HepG2 (cell line): ENCODE data around the gene PDZRN4. TPM values are rescaled to one million over a fixed set of nuclear protein-coding genes. Genes with fewer than 3 reads are reported as not detected.
A peak's percentile ranks its signal among the peaks of the same experiment; 100 is the strongest.

ENCODE experiments used
- ATAC-seq: fragments of 200-7000 bp; cut with Tn5 transposase; 3 replicates; pipeline ENCODE4 v1.9.1; 2020; ENCODE audit warnings: mild to moderate bottlenecking, moderate library complexity
- BruUV-seq: library from RNA; stranded (reverse); fragments of 400-500 nt; replicated peaks from 2 replicates; lab custom pipeline; 2021; lab: Mats Ljungman, UMichigan
- CTCF ChIA-PET: fragments of 300-600 bp; formaldehyde crosslinking; extraction: SDS; loops from one replicate; lab custom pipeline; 2021; ENCODE audit warnings: low total read pairs, inconsistent platforms, low intra/inter-chr PET ratio; lab: Yijun Ruan, JAX
- POLR2A ChIA-PET: fragments of 350-600 bp; sonication (Branson Sonifier 250); formaldehyde crosslinking; loops from one replicate; lab custom pipeline; 2020; ENCODE audit warnings: antibody characterized with exemption, inconsistent platforms; lab: Yijun Ruan, JAX
- DNase-seq: peaks from one replicate; pipeline ENCODE4 v3.0.0-alpha.2; 2015; ENCODE audit warnings: low spot score
- FAIRE-seq: peaks from 3 replicates; lab custom pipeline; 2011; peaks lifted over from hg19 to GRCh38; lab: Jason Lieb, UNC
- H2AFZ ChIP-seq: one replicate; pipeline ENCODE4 v1.6.1; 2011; ENCODE audit warnings: low read length, inconsistent platforms
- H3K27ac ChIP-seq: fragments of 300-600 bp; 3 replicates; pipeline ENCODE4 v1.8.0; 2011; ENCODE audit warnings: mixed run types, mild to moderate bottlenecking, mixed read lengths, low read length, inconsistent platforms; ENCODE audit not compliant: insufficient read depth; ENCODE audit errors: extremely low read length
- H3K27me3 ChIP-seq, 2 experiments: fragments of 200-600 bp in 1 of 2; 2 replicates in 1 of 2; 3 replicates in 1 of 2; pipeline versions ENCODE4 v1.6.0 to v1.8.0; 2011; ENCODE audit warnings: low read length in 2 of 2, mild to moderate bottlenecking in 2 of 2, moderate library complexity in 2 of 2, inconsistent platforms in 1 of 2; ENCODE audit not compliant: insufficient read depth in 2 of 2, control insufficient read depth in 1 of 2
- H3K36me3 ChIP-seq, 2 experiments: fragments of 200-600 bp in 1 of 2; replicated peaks in 1 of 2; 2 replicates in 1 of 2; 3 replicates in 1 of 2; pipeline versions ENCODE4 v1.5.1 to v1.8.0; 2011; ENCODE audit warnings: low read length in 2 of 2, inconsistent platforms in 1 of 2; ENCODE audit not compliant: insufficient read depth in 2 of 2, control insufficient read depth in 1 of 2
- H3K4me1 ChIP-seq: 2 replicates; pipeline ENCODE4 v1.5.1; 2012; ENCODE audit warnings: low read length, inconsistent platforms; ENCODE audit not compliant: insufficient read depth
- H3K4me2 ChIP-seq: 2 replicates; pipeline ENCODE4 v1.6.0; 2011; ENCODE audit warnings: low read depth, low read length, inconsistent platforms
- H3K4me3 ChIP-seq, 3 experiments: fragments of 200-600 bp in 1 of 3; sonication (generic), shearing (Covaris generic) in 1 of 3; replicated peaks in 1 of 3; 2 replicates each; pipeline ENCODE4 v1.5.1; 2011 to 2016; ENCODE audit warnings: low read length in 3 of 3, inconsistent platforms in 2 of 3, low read depth in 2 of 3, mild to moderate bottlenecking in 2 of 3, control low read depth in 1 of 3, mixed read lengths in 1 of 3; ENCODE audit not compliant: insufficient read depth in 1 of 3
- H3K79me2 ChIP-seq: one replicate; pipeline ENCODE4 v1.6.1; 2011; ENCODE audit warnings: low read length, inconsistent platforms; ENCODE audit not compliant: insufficient read depth
- H3K9ac ChIP-seq: 2 replicates; pipeline ENCODE4 v1.6.0; 2011; ENCODE audit warnings: mild to moderate bottlenecking, low read depth, low read length, inconsistent platforms; ENCODE audit not compliant: insufficient read depth
- H3K9me3 ChIP-seq: 2 replicates; pipeline ENCODE4 v1.5.1; 2012; ENCODE audit warnings: mild to moderate bottlenecking, low read length
- H4K20me1 ChIP-seq: 2 replicates; pipeline ENCODE4 v1.6.0; 2011; ENCODE audit warnings: inconsistent platforms, mild to moderate bottlenecking, low read length, moderate library complexity; ENCODE audit not compliant: insufficient read depth
- DNMT3B ChIP-seq: conservative IDR thresholded peaks from 2 replicates; pipeline ENCODE4 v1.6.1; 2016; ENCODE audit warnings: missing biosample characterization, control low read depth
- HNF4A ChIP-seq: sonication (generic); formaldehyde crosslinking; IDR thresholded peaks from 2 replicates; pipeline ENCODE4 v1.4.0; 2020; ENCODE audit warnings: missing genetic modification reagents
- KDM4B ChIP-seq: sonication (generic); formaldehyde crosslinking; IDR thresholded peaks from 2 replicates; pipeline ENCODE4 v1.4.0; 2020; ENCODE audit warnings: missing genetic modification reagents
- KDM6A ChIP-seq: IDR thresholded peaks from 2 replicates; pipeline ENCODE4 v1.6.1; 2016; ENCODE audit warnings: low read depth
- NKX3-1 ChIP-seq: sonication (generic); formaldehyde crosslinking; IDR thresholded peaks from 2 replicates; pipeline ENCODE4 v1.5.0; 2020; ENCODE audit warnings: missing genetic modification reagents
- RFX1 ChIP-seq: fragments of 450-650 bp; IDR thresholded peaks from 2 replicates; pipeline ENCODE4 v1.6.1; 2017
- TBL1XR1 ChIP-seq: fragments of 150-350 bp; IDR thresholded peaks from 2 replicates; pipeline ENCODE4 v1.6.1; 2014; ENCODE audit warnings: borderline replicate concordance, low read length; ENCODE audit not compliant: partially characterized antibody
- ZBTB38 ChIP-seq: sonication (generic); formaldehyde crosslinking; IDR thresholded peaks from 2 replicates; pipeline ENCODE4 v1.5.1; 2020; ENCODE audit warnings: mild to moderate bottlenecking, missing genetic modification reagents
- ZBTB4 ChIP-seq: sonication (generic); formaldehyde crosslinking; IDR thresholded peaks from 2 replicates; pipeline ENCODE4 v1.4.0; 2020; ENCODE audit warnings: missing genetic modification reagents, mild to moderate bottlenecking, borderline replicate concordance
- ZNF704 ChIP-seq: sonication (generic); formaldehyde crosslinking; IDR thresholded peaks from 2 replicates; pipeline ENCODE4 v1.8.1; 2023; ENCODE audit warnings: mild to moderate bottlenecking, inconsistent platforms, moderate library complexity, missing genetic modification reagents, borderline replicate concordance
- ZNF747 ChIP-seq: sonication (generic); formaldehyde crosslinking; IDR thresholded peaks from 2 replicates; pipeline ENCODE4 v1.8.1; 2023; ENCODE audit warnings: missing genetic modification reagents, mild to moderate bottlenecking, borderline replicate concordance
- WGBS: methylation state at CpG from one replicate; pipeline ENCODE4 v1.1.6; 2017; ENCODE audit warnings: low lambda C conversion rate; 5-methylcytosine and 5-hydroxymethylcytosine counted together
- in situ Hi-C: cut with HindIII; loops from 2 replicates; pipeline ENCODE4 v1.10.0; 2017; ENCODE audit warnings: low pct_unique_long_range_greater_than_20kb; ENCODE audit not compliant: extremely low pct_ligation_motif_present
- intact Hi-C: fragments of 100-400 bp; cut with micrococcal nuclease; formaldehyde crosslinking; loops from one replicate; pipeline ENCODE4 v1.10.0; 2022; ENCODE audit not compliant: unreplicated experiment
- polyA plus RNA-seq, 8 experiments: library from polyadenylated mRNA; depleted of rRNA in 3 of 8; stranded (reverse) in 7 of 8; unstranded in 1 of 8; fragments of >200 nt; fragmentation: Illumina TruSeq in 4 of 8; extraction: Trizol in 4 of 8; gene quantifications; 2 replicates each; pipeline versions ENCODE4 v1.2.1 to v1.2.3, GENCODE V29; 2011 to 2016; ENCODE audit warnings: low read depth in 4 of 8, missing spikeins in 1 of 8, mixed read lengths in 1 of 8; ENCODE audit not compliant: insufficient read depth in 1 of 8
- total RNA-seq, 5 experiments: library from RNA; depleted of rRNA; stranded (reverse); fragments of >200 nt; fragmentation: Illumina TruSeq; extraction: Trizol; gene quantifications; 2 replicates each; pipeline ENCODE4 v1.2.3, GENCODE V29; 2016; ENCODE audit warnings: low read depth in 1 of 5

The PDZRN4 gene
- total and polyA plus RNA-seq, 2 of the 13 experiments (the other 11 are each of a cell fraction or from before 2014, with no cell fraction given), result not detected

- TF ChIP-seq ZBTB4 (CRISPR knock-in tag) (no peak), NKX3-1 (CRISPR knock-in tag) (no peak), KDM4B (CRISPR knock-in tag) (no peak), KDM6A (no peak), DNMT3B (CRISPR knock-in tag) (no peak), ZNF704 (CRISPR knock-in tag) (no peak), HNF4A (CRISPR knock-in tag) (no peak), ZBTB38 (CRISPR knock-in tag) (no peak), ZNF747 (CRISPR knock-in tag) (no peak)
- TF ChIP-seq, all 625 proteins: peak for 0
Measured at GRCh38 chr12:41402801-41403200, 214.7 kb downstream of the PDZRN4 start (continued).

- 0% methylated on average over 3 of the region's 3 CpGs for WGBS
Measured at GRCh38 chr12:41407232-41407799, 219.2 kb downstream of the PDZRN4 start.

More at GRCh38 chr12:41407232-41407799, 219.2 kb downstream of the PDZRN4 start:
- Histone ChIP-seq H3K4me3 (no peak overlapping the region), H4K20me1 (no peaks in the 10 kb centered on the region), H3K79me2 (no peaks in the 10 kb centered on the region), H3K4me2 (no peak overlapping the region), H3K36me3 (no peaks in the 10 kb centered on the region), H3K27ac (no peak overlapping the region)
- FAIRE-seq, result no peak
- CTCF ChIA-PET, result no interaction called here
- TF ChIP-seq RFX1, result peak; percentile 29; the same call in 1 of the 2 replicates
- no peak for TF ChIP-seq TBL1XR1
- TF ChIP-seq, all 625 proteins: peak for 1
- ATAC-seq (no peak), DNase-seq (no peak)
- POLR2A ChIA-PET, result no interaction called here
- no peaks in the 10 kb centered on the region; a peak in 1 of 5 replicates for H3K27me3 ChIP-seq
- no peaks in the 10 kb centered on the region for H3K9me3 ChIP-seq
- BruUV-seq, result no TSS peak
- H2AFZ ChIP-seq, result peak overlapping the region; percentile 8
- no peaks in the 10 kb centered on the region for H3K4me1 ChIP-seq
- no peak overlapping the region for H3K9ac ChIP-seq
- in situ Hi-C loops, result no loop called here
- intact Hi-C loops, result no loop called here
